Measurements from ENCODE around the gene PRKCQ.

GRCh38 chr10:6399231-6399741, 180.8 kb downstream of the PRKCQ start:
- no peak for TF ChIP-seq EZH2 (IDR thresholded peaks at IDR 0.05; ENCODE audit: insufficient read depth, low read length)
- TF ChIP-seq, protein P1, sequence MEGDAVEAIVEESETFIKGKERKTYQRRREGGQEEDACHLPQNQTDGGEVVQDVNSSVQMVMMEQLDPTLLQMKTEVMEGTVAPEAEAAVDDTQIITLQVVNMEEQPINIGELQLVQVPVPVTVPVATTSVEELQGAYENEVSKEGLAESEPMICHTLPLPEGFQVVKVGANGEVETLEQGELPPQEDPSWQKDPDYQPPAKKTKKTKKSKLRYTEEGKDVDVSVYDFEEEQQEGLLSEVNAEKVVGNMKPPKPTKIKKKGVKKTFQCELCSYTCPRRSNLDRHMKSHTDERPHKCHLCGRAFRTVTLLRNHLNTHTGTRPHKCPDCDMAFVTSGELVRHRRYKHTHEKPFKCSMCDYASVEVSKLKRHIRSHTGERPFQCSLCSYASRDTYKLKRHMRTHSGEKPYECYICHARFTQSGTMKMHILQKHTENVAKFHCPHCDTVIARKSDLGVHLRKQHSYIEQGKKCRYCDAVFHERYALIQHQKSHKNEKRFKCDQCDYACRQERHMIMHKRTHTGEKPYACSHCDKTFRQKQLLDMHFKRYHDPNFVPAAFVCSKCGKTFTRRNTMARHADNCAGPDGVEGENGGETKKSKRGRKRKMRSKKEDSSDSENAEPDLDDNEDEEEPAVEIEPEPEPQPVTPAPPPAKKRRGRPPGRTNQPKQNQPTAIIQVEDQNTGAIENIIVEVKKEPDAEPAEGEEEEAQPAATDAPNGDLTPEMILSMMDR (IDR thresholded peaks at IDR 0.05; ENCODE audit: insufficient read depth, low read depth, low read length) = no peak
